Sciatic nerve (tissue), 2 donors: ENCODE results near the gene MEIOB. TPM values are rescaled to one million over a fixed set of nuclear protein-coding genes. Genes with fewer than 3 reads are reported as not detected.

Source experiments
- ATAC-seq: fragments of 200-7000 bp; cut with Tn5 transposase; one replicate; pipeline ENCODE4 v1.9.1; 2020; ENCODE audit warnings: mild to moderate bottlenecking, moderate library complexity
- DNase-seq: peaks from one replicate; pipeline ENCODE4 v3.0.0-alpha.2; 2020; ENCODE audit warnings: low spot score
- intact Hi-C: fragments of 100-400 bp; cut with DNase I; formaldehyde crosslinking; loops from one replicate; pipeline ENCODE4 v1.14.2; 2022
- total RNA-seq: library from RNA; stranded (reverse); fragmentation: NEBNext Ultra II Directional; extraction: Animal tissue kit (Norgen Biotek cat#: 25700); gene quantifications from one replicate; pipeline ENCODE4 v1.2.1, GENCODE V29; 2021
- donor health status: DM: no; HTN: no; CAD: no.
- donor health status: DM: no; HTN: no; CAD: no.

MEIOB gene
- total RNA-seq, 1 donor from 2014 or later = not detected

GRCh38 chr16:1850981-1851380 lies 21.0 kb downstream of the MEIOB start:
- intact Hi-C loops = loop anchor here (5.0 kb wide), 1 partner anchor 694 kb away; no protein-coding TSS in a partner anchor
- DNase-seq (no peak), ATAC-seq (no peak)

DNA sequence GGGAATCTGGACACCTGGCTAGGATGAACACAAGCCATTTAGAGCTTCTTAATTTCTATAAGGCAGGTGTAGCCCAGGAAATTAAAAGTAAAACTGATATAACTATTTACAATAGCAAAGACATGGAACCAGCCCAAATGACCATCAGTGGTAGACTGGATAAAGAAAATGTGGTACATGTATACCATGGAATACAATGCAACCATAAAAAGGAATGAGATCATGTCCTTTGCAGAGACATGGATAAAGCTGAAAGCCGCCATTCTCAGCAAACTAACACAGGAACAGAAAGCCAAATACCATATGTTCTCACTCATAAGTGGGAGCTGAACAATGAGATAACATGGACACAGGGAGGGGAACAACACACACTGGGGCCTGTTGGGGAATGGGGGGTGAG lies 25.5 kb downstream of the MEIOB start:
- no peak for DNase-seq
- ATAC-seq = no peak
- intact Hi-C loops = no loop called here

- intact Hi-C loops = no loop called here
- DNase-seq = no peak
- no peak for ATAC-seq
Observed at GRCh38 chr16:1845985-1846384, 26.0 kb downstream of the MEIOB start.

GRCh38 chr16:1839554-1839953 lies 32.4 kb downstream of the MEIOB start:
- no peak for ATAC-seq

GRCh38 chr16:1834096-1834495 lies 37.9 kb downstream of the MEIOB start:
- ATAC-seq (no peak), DNase-seq (no peak)
- intact Hi-C loops = no loop called here

More at GRCh38 chr16:1839554-1839953, 32.4 kb downstream of the MEIOB start:
- no peak for DNase-seq
- intact Hi-C loops = no loop called here

DNA sequence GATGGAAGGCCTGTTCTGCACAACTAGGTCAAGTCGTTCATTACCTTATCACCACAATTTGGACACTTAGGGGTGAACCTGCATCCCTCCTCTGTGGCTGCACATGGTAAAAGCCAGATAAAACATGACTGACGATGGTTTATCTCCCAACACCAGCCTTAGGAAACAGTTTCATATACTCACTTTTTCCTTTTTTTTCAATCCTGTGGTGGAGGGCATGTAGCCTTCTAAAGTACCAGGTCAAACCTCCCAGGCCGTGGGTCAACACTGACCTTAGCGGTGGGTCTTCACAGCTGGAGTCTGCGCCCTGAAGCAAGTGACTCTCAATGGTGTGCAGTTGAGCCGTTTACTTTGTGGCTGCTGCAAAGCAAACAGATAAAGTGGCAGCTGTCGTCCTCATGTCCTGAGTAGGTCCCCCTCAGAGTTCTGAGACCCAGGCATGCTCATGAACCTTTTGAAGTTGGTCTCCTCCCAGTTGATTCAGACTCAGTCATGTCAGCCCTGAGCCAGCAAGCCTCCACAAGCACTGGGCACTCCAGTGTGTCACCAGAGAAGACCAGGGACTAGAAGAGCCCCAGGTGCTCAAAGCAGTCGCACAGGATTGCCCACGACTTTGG lies 39.0 kb downstream of the MEIOB start:
- ATAC-seq (no peak), DNase-seq (no peak)
- intact Hi-C loops = no loop called here

DNA sequence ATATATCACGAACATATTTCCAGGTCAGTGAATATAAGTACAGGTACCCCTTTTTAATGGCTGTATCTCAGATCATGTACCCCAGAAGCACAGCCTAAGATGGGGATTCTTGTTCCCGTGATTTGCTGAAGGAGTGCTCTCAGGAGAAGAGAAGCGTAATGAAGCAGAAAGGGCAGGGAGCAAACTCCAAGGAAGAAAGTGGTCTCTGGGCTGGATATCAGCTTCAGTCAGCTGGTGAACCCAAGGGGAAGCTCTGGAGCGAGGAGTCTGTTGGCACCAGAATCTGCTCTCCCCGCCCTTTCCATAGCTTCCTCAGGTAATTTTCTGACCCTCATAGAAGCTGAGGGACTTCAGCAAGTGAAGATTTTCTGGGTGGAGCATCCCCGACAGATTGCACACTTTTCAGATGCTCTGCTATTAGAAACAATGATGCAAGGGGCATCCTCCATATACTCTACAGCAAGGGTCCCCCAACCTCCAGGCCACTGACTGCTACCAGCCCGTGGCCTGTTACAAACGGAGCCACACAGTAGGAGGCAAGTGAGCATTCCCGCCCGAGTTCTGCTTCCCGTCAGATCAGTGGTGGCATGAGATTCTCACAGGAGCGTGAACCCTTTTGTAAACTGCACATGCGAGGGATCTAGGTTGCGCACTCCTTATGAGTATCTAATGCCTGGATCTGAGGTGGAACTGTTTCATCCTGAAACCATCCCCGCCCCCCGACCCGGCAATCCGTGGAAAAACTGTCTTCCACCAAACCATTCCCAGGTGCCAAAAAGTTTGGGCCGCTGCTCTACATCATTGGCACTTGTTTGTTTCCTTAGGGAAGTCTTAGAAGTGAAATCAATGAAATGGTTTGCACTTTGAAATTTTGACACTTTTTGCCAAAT lies 40.5 kb downstream of the MEIOB start:
- ATAC-seq = no peak
- intact Hi-C loops = no loop called here

DNA sequence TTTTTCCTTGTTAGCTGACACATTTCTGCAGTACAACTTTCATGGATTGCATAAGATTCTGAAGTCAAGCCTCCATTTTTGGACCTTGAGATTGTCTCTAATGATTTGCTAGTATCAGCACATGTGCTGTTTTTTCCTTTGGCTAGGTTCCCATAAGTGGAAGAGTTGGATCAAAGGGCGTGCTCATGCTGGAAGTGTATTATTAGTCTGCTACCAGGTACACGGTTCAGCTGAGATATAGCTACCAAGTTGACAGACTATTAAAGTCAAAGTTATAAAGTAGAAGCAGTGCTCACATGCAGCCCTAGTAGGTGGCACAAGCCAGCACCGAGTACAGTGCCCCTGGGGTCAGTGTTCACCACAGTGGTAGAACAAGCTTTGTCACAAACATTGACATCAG lies 41.8 kb downstream of the MEIOB start:
- intact Hi-C loops = no loop called here
- no peak for DNase-seq
- ATAC-seq = no peak

More for the DNA sequence above, 40.5 kb downstream of the MEIOB start:
- no peak for DNase-seq

- no peak for ATAC-seq
- intact Hi-C loops = no loop called here
- no peak for DNase-seq
Observed at GRCh38 chr16:1828645-1829410, 43.1 kb downstream of the MEIOB start.

- intact Hi-C loops = no loop called here
Observed at GRCh38 chr16:1826691-1827573, 45.0 kb downstream of the MEIOB start, which contains the start of the genes FAHD1 and HAGH. Gene FAHD1, plus strand, starts transcription at chr16:1827206. Its CDS starts 33 bp downstream, at chr16:1827239. Gene HAGH, minus strand, starts transcription at chr16:1826825. Its CDS starts 38 bp downstream, at chr16:1826787.

GRCh38 chr16:1825864-1826690 lies 45.9 kb downstream of the MEIOB start:
- no peak for ATAC-seq
- DNase-seq = peak; percentile 67
- intact Hi-C loops = no loop called here

More at GRCh38 chr16:1826691-1827573, 45.0 kb downstream of the MEIOB start, which contains the start of the genes FAHD1 and HAGH:
- ATAC-seq = peak; percentile 97
- DNase-seq = peak; percentile 96

- ATAC-seq (no peak), DNase-seq (no peak)
- intact Hi-C loops = no loop called here
Observed at GRCh38 chr16:1825381-1825863, 46.5 kb downstream of the MEIOB start.

DNA sequence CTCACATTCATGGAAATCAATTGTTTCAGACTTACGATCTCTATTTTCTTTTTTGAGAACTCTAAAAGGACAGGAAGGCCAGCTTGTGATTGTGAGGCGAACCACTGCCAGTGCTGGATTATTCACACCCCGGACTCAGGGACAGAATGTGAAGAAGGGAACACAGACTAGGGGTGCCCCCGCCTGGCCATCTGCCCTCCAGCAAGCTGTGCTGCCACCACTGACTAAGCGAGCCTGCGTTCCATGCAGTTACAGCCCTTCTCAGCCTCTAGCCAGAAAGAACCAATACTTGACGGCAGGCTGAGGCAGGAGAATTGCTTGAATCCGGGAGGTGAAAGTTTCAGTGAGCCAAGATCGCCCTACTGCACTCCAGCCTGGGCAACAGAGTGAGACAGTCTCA lies 48.1 kb downstream of the MEIOB start:
- ATAC-seq (no peak), DNase-seq (no peak)
- intact Hi-C loops = no loop called here

DNA sequence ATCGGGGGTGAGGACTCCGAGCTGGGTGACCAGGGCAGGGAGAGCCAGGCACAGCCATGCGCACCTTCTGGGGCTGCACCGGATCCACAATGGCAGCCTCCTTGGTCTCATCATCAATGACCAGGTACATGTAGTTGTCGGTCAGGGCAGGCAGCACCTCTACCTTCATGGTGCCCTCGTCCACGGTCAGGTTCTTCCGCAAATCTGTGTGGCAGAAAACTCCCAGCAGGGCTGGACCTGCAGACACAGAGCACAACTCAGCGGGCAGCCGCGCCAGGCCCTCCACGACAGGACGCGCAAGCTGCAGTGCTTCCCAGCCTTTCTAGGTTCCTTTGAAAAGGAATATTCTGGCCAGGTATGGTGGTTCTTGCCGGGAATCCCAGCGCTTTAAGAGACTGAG lies 49.2 kb downstream of the MEIOB start:
- DNase-seq (no peak), ATAC-seq (no peak)
- intact Hi-C loops = no loop called here

GRCh38 chr16:1821861-1822611 lies 49.9 kb downstream of the MEIOB start:
- intact Hi-C loops = no loop called here
- DNase-seq (no peak), ATAC-seq (no peak)

- ATAC-seq = no peak
- intact Hi-C loops = no loop called here
- DNase-seq = peak; percentile 34
Observed at GRCh38 chr16:1820946-1821290, 51.0 kb downstream of the MEIOB start.
